Endothelial cell of umbilical vein (primary cell): ENCODE data around the gene ANKRD39. TPM values are rescaled to one million over a fixed set of nuclear protein-coding genes. Genes with fewer than 3 reads are reported as not detected.

Experiments used
- BruUV-seq: library from RNA; stranded (reverse); fragments of 400-500 nt; replicated peaks from 2 replicates; lab custom pipeline; 2021; lab: Mats Ljungman, UMichigan
- CTCF ChIA-PET: fragments of 300-600, 350-600 bp; sonication (Branson Sonifier 250); formaldehyde crosslinking; loops from one replicate; lab custom pipeline; 2021; ENCODE audit warnings: antibody characterized with exemption, inconsistent platforms; lab: Charles Lee
- POLR2A ChIA-PET: fragments of 300-600, 350-600 bp; sonication (Branson Sonifier 250); formaldehyde crosslinking; loops from one replicate; lab custom pipeline; 2021; ENCODE audit warnings: antibody characterized with exemption, inconsistent platforms; lab: Charles Lee
- DNase-seq: peaks from one replicate; pipeline ENCODE4 v3.0.0-alpha.2; 2011; ENCODE audit warnings: low read depth, low spot score
- FAIRE-seq: peaks from 2 replicates; lab custom pipeline; 2011; peaks lifted over from hg19 to GRCh38; lab: Jason Lieb, UNC
- H2AFZ ChIP-seq: 2 replicates; pipeline ENCODE4 v1.6.0; 2012; ENCODE audit warnings: low read depth, low read length, control low read depth, inconsistent platforms
- H3K27ac ChIP-seq: 2 replicates; pipeline ENCODE4 v1.5.1; 2011; ENCODE audit warnings: low read depth, mild to moderate bottlenecking, control low read depth, low read length, moderate library complexity; ENCODE audit not compliant: insufficient read depth
- H3K27me3 ChIP-seq, 2 experiments: 2 replicates each; pipeline versions ENCODE4 v1.6.0 to v1.6.1; 2011; ENCODE audit warnings: low read length in 2 of 2, mixed read lengths in 1 of 2; ENCODE audit not compliant: control insufficient read depth in 2 of 2, insufficient read depth in 2 of 2
- H3K36me3 ChIP-seq, 2 experiments: 2 replicates in 1 of 2; 3 replicates in 1 of 2; pipeline ENCODE4 v1.5.1; 2011; ENCODE audit warnings: low read length in 2 of 2, mild to moderate bottlenecking in 1 of 2, moderate library complexity in 1 of 2; ENCODE audit not compliant: control insufficient read depth in 2 of 2, insufficient read depth in 2 of 2; ENCODE audit errors: extremely low read depth in 1 of 2
- H3K4me1 ChIP-seq: 3 replicates; pipeline ENCODE4 v1.5.1; 2011; ENCODE audit warnings: mild to moderate bottlenecking, low read length; ENCODE audit not compliant: control insufficient read depth, insufficient read depth; ENCODE audit errors: extremely low read depth
- H3K4me2 ChIP-seq: 2 replicates; pipeline ENCODE4 v1.6.1; 2011; ENCODE audit warnings: low read length, control low read depth, mixed read lengths; ENCODE audit not compliant: insufficient read depth
- H3K4me3 ChIP-seq, 3 experiments: fragments of 200-600 bp in 1 of 3; sonication (generic), shearing (Covaris generic) in 1 of 3; replicated peaks in 1 of 3; 2 replicates each; pipeline ENCODE4 v1.5.1; 2011 to 2016; ENCODE audit warnings: control low read depth in 3 of 3, low read length in 3 of 3, mild to moderate bottlenecking in 2 of 3, inconsistent platforms in 1 of 3, low read depth in 1 of 3, moderate library complexity in 1 of 3; ENCODE audit not compliant: insufficient read depth in 1 of 3
- H3K79me2 ChIP-seq: 2 replicates; pipeline ENCODE4 v1.6.0; 2012; ENCODE audit warnings: low read length, inconsistent platforms; ENCODE audit not compliant: control insufficient read depth, insufficient read depth
- H3K9ac ChIP-seq: replicated peaks from 2 replicates; pipeline ENCODE3; 2011; ENCODE audit warnings: low read length, control low read depth; ENCODE audit not compliant: insufficient read depth; ENCODE audit errors: extremely low read depth
- H3K9me1 ChIP-seq: replicated peaks from 3 replicates; pipeline ENCODE4 v1.6.0; 2011; ENCODE audit warnings: mild to moderate bottlenecking, low read length; ENCODE audit not compliant: control insufficient read depth, insufficient read depth; ENCODE audit errors: extremely low read depth
- H3K9me3 ChIP-seq: replicated peaks from 2 replicates; pipeline ENCODE4 v1.5.1; 2012; ENCODE audit warnings: low read length, inconsistent platforms; ENCODE audit not compliant: control insufficient read depth, insufficient read depth
- H4K20me1 ChIP-seq: replicated peaks from 2 replicates; pipeline ENCODE3; 2011; ENCODE audit warnings: mild to moderate bottlenecking, low read length; ENCODE audit not compliant: control insufficient read depth, insufficient read depth; ENCODE audit errors: extremely low read depth
- CTCF ChIP-seq, 2 donors: IDR thresholded peaks; 1 replicate in 1 of 2; 2 replicates in 1 of 2; pipeline ENCODE4 v1.5.1; 2011; ENCODE audit warnings: low read length in 2 of 2, mild to moderate bottlenecking in 2 of 2, moderate library complexity in 2 of 2, control low read depth in 1 of 2, inconsistent platforms in 1 of 2, low read depth in 1 of 2; ENCODE audit not compliant: insufficient read depth in 1 of 2; ENCODE audit errors: extremely low read depth in 1 of 2
- EZH2 ChIP-seq: IDR thresholded peaks from 2 replicates; pipeline ENCODE4 v1.6.1; 2012; ENCODE audit warnings: borderline replicate concordance, low read depth, mild to moderate bottlenecking, moderate library complexity, low read length, inconsistent platforms; ENCODE audit not compliant: severe bottlenecking
- FOS ChIP-seq: IDR thresholded peaks from 2 replicates; pipeline ENCODE4 v1.6.1; 2011; ENCODE audit warnings: mild to moderate bottlenecking, low read length, moderate library complexity, borderline replicate concordance; ENCODE audit not compliant: insufficient read depth
- GATA2 ChIP-seq: IDR thresholded peaks from 2 replicates; pipeline ENCODE4 v1.7.0; 2011; ENCODE audit warnings: low read depth, mild to moderate bottlenecking, moderate library complexity, mixed read lengths, low read length; ENCODE audit not compliant: insufficient read length, insufficient read depth
- MAX ChIP-seq: IDR thresholded peaks from 2 replicates; pipeline ENCODE4 v1.6.1; 2011; ENCODE audit not compliant: insufficient read depth, insufficient read length
- MYC ChIP-seq: IDR thresholded peaks from one replicate; pipeline ENCODE4 v1.6.1; 2011; ENCODE audit warnings: mild to moderate bottlenecking, low read depth, low read length
- POLR2AphosphoS5 ChIP-seq: IDR thresholded peaks from 2 replicates; pipeline ENCODE4 v1.6.1; 2012; ENCODE audit warnings: low read depth, mild to moderate bottlenecking, control low read depth, low read length, moderate library complexity; ENCODE audit not compliant: insufficient read depth
- dilution Hi-C: fragments of 300-500 bp; cut with MboI; formaldehyde crosslinking; loops from one replicate; pipeline ENCODE4 v1.15.0; 2019; ENCODE audit warnings: low sequenced_read_pairs; ENCODE audit not compliant: extremely low pct_ligation_motif_present
- intact Hi-C: fragments of 100-400 bp; cut with micrococcal nuclease; formaldehyde crosslinking; loops from one replicate; pipeline ENCODE4 v1.10.0; 2022
- polyA plus RNA-seq, 4 experiments: library from polyadenylated mRNA; depleted of rRNA in 3 of 4; stranded (reverse) in 3 of 4; unstranded in 1 of 4; fragments of >200 nt; gene quantifications; 2 replicates each; pipeline versions ENCODE4 v1.2.1 to v1.2.3, GENCODE V29; 2011 to 2012; ENCODE audit warnings: missing spikeins in 1 of 4
- total RNA-seq: library from RNA; stranded (reverse); gene quantifications from 2 replicates; pipeline ENCODE4 v1.2.3, GENCODE V29; 2021

Gene ANKRD39
- total and polyA plus RNA-seq, 2 donors (not counting 3 experiments of a cell fraction or from before 2014, with no cell fraction given), result 14.7 to 17.9 TPM

- FAIRE-seq (no peak), DNase-seq (no peak)
- intact Hi-C loops, result no loop called here
- H3K9me3 ChIP-seq, result no peaks in the 10 kb centered on the region
- H3K4me2 ChIP-seq, result no peak overlapping the region
- ChIA-PET POLR2A (no interaction called here), CTCF (interaction anchor here (1.2 kb wide), 1 partner anchor 11 kb away, joined by 3 read pairs; no protein-coding TSS in a partner anchor)
- no peaks in the 10 kb centered on the region for H3K4me1 ChIP-seq
- peaks cover 2 to 33% of the 10 kb centered on the region in 2 experiments for H3K36me3 ChIP-seq
- H4K20me1 ChIP-seq, result no peaks in the 10 kb centered on the region
- no peaks in the 10 kb centered on the region for H3K79me2 ChIP-seq
- TF ChIP-seq FOS (no peak), POLR2AphosphoS5 (no peak), EZH2 (no peak), GATA2 (no peak), MAX (no peak)
- no peak overlapping the region for H3K4me3 ChIP-seq
- no peaks in the 10 kb centered on the region for H3K27me3 ChIP-seq
- no peak overlapping the region for H3K9ac ChIP-seq
- H3K27ac ChIP-seq, result no peak overlapping the region
- no peaks in the 10 kb centered on the region for H3K9me1 ChIP-seq
- dilution Hi-C loops, result no loop called here
- no TSS peak for BruUV-seq
- H2AFZ ChIP-seq, result no peak overlapping the region
These were observed 26.1 kb downstream of the ANKRD39 start for GRCh38 chr2:96831679-96832078.

DNA sequence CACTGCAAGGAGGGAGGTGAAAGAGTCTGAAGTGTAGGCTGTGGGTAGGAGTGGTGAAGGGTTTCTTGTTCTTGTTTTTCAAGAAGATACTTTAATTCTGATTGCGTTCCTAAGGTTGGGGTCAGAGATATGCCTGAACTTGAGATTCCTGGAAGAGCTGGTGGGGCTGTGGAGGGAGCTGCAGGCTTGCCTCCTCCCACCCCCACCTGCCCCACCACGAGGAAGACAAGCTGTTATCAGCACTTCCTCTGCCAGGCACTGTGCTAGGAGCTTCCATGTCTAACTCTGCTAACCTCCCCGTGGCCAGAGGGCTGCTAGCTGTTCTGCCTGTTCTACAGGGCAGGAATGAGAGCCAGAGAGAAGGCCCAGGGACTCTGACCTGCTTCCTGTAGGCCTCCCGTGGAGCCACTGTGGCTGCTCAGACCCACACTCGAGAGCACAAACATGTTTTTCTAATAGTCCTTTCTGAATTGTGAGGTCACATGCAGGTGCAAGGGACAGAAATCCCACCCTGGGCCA is 27.7 kb downstream of the ANKRD39 start:
- Histone ChIP-seq H3K9me3 (no peaks in the 10 kb centered on the region), H3K79me2 (no peaks in the 10 kb centered on the region), H3K4me2 (no peak overlapping the region), H3K27ac (no peak overlapping the region), H2AFZ (no peak overlapping the region), H3K9ac (no peak overlapping the region), H3K36me3 (peaks cover 2 to 36% of the 10 kb centered on the region in 2 experiments), H3K4me1 (no peaks in the 10 kb centered on the region), H3K4me3 (no peak overlapping the region), H3K9me1 (no peaks in the 10 kb centered on the region), H3K27me3 (no peaks in the 10 kb centered on the region), H4K20me1 (no peaks in the 10 kb centered on the region)
- POLR2A ChIA-PET, result no interaction called here
- intact Hi-C loops, result no loop called here
- no peak for FAIRE-seq
- no TSS peak for BruUV-seq
- CTCF ChIA-PET, result interaction anchor here (0.7 kb wide), 1 partner anchor 157 kb away, joined by 3 read pairs; no protein-coding TSS in a partner anchor
- TF ChIP-seq CTCF (IDR thresholded peaks at IDR 0.05; ENCODE audit: extremely low read depth in 1 of 2, insufficient read depth in 1 of 2, low read depth in 1 of 2, low read length in 2 of 2) (no peak), MAX (no peak), POLR2AphosphoS5 (no peak), GATA2 (no peak), MYC (no peak), FOS (no peak)
- dilution Hi-C loops, result no loop called here
- DNase-seq, result no peak
